ENCODE measurements around the gene OTOP3.
"Not testable (repeated sequence)": the region's sequence is repeated elsewhere in the genome, so short reads cannot be mapped to it uniquely, and the experiment has no call there.

OTOP3 gene

DNA sequence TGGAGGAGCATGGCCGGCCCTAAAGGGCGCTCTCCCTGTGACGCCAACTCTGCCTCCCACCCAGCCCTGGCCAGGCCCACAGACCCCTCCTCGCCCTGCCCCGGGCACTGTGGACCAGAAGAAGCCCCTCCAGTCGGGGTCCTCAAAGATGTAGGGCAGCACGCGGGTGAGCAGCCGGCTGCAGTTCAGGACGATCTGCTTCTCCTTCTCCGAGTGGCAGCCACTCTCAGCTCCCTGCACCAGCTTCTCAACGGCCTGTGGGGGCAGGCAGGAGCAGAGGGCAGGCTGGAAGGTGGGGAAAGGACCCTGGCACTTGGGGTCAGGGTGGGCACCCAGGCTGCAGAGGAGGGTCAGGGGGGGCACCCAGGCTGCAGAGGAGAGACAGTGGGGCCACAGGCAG is 28.0 kb downstream of the OTOP3 start:
- DNase-seq, result no peak

DNA sequence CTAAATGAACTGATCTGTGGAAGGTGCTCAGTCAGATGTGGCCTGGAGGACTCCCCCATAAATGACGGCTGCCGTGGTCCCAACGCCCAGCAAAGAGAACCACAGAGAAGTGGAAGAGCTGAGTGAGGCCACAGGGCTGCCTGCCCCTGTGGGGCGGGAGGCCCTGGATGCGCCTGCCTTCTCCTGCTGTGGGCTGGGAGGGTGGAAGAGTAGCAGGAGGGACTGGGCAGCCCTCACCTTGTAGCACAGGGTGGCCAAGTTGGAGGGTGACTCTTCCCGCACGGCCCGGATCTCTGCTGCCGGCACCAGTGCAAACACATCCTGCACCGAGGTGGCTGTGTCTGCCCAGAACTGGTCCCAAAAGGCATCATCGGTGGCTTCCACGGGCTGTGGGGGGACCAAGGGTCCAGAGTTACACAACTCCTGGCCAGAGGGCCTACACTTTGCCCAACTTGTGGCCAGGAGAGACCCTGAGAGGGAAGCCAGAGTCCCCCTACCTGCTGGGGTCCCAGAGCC is 28.6 kb downstream of the OTOP3 start:
- DNase-seq, result no peak

DNA sequence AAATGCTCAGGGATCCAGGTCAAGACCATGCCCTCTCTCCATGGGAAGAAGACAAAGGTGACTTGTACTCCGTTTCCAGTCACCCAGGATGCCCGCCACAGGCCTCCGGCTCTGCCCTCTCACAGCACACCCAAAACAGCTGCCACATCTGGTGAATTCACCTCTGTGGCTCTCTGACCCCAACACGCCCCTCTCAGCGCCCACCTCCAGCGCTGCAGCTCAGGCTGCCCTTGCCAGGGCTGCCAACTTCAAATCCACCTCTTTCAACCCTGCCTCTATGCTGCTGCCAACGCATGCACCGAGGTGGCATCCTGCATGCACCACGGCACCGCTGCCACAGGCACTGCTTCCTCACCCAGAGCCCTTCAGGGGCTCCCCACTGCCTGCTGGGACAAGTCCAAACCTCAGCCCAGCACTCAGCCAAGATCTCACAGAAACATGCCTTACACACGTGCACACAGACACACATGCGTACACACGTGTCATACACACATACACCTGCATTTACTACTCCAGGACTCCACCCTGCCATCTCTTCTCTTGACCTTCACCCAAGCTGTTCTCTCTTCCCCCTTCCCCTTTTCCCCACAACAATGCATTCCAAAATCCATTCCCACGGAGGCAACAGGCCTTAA is 29.4 kb downstream of the OTOP3 start:
- DNase-seq, result no peak

DNA sequence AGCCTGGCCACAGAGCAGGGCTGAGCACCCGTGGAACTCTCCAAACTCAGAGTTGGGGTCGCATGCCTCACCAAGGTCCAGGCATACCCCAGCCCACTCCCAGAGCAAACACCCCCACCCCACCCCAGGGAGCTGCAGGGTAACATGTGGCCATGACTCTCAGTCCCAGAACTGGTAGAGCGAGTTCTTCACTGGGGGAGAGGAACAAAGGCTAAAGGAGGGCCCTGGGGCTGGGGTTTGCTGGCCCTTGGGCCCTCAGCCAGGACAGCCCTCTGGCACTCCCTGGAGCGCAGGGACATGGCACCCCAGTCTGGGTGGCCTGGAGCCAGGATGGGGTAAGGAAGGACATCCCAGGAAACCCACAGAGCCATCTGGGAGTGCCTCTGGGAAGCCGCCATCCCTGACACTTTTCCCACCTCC is 32.7 kb downstream of the OTOP3 start:
- no peak for DNase-seq

DNA sequence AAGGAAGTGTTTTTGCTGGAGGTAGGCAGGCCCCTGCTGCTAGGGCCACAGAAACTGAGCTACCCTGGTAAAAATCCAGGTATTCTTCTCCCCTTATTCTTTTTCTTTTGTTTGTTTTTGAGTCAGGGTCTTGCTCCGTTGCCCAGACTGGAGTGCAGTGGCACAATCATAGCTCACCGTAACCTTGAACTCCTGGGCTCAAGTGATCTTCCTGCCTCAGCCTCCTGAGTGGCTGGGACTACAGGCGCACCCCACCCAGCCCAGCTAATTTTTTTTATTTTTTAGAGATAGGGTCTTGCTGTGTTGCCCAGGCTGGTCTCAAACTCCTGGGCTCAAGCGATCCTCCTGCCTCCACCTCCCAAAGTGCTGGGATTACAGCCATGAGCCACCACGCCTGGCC is 33.8 kb downstream of the OTOP3 start:
- not testable (repeated sequence) for DNase-seq

DNA sequence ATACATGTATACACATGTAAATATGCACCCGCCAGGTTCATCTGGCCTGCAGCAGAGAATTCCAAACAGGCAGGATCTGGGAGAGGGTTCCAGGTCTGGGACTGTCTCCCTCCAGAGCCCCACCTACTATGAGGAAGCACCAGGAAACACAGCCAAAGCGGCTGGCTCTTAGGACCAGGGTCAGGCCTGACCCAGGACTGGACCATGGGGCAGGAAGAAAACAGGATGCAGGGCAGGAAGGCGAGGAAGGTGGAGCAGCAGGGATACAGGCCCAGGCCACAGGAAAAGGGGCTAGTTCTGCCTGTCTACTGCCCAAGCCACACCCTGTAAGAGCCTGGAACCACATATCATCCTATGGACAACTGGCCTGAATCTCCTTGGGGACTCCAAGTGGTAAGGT is 34.7 kb downstream of the OTOP3 start:
- no peak for DNase-seq

DNA sequence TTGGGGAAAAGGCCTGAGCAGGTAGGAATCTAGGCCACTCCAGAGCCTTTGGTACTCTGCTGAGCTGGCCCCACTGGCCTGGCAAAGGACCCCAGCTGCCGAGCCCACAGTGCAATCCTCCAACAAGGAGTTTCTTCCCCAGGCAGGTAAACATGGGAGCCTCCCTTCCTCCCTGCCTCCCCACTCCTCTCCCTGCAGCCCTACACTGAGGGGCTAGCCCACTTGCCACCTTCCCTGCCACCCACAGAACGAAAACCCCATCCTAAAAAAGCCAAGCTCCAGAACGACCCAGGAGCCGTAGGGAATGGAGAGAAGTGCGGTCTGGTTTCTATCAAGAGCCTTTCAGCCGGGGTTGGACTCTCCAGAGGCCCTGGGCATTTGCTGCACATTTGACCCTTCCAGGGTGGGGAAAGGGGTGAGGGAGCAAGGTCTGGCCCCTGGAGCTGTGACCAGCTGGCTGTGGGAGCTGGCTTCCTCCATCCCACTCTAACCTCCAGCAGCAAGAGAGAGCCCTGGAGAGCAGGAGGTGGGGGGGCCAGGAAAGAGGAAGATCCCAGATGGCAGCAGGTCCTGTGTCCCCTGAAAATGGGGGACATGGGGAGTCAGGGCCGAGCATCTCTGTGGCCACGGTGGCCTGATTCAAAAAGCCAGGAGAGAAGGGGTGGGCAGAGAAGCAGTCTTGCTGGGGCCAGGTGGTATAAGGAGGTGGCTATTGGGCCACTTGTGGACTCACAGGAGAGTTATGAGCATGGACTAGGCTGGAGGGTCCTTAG is 35.6 kb downstream of the OTOP3 start:
- DNase-seq, result no peak

DNA sequence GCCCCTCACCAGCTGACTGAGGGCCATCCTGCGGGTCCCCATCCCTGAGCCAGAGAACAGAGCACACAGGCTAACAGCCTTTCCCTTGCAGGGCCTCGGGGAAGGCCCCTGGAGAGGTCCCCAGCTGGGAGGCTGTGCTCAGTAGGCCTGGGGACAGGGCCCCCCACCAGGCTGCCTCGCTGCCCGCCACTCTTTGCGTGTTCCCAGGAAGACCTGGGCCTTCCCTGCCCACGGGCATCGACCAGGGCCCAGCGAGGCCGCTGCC is 36.1 kb downstream of the OTOP3 start:
- DNase-seq, result no peak

DNA sequence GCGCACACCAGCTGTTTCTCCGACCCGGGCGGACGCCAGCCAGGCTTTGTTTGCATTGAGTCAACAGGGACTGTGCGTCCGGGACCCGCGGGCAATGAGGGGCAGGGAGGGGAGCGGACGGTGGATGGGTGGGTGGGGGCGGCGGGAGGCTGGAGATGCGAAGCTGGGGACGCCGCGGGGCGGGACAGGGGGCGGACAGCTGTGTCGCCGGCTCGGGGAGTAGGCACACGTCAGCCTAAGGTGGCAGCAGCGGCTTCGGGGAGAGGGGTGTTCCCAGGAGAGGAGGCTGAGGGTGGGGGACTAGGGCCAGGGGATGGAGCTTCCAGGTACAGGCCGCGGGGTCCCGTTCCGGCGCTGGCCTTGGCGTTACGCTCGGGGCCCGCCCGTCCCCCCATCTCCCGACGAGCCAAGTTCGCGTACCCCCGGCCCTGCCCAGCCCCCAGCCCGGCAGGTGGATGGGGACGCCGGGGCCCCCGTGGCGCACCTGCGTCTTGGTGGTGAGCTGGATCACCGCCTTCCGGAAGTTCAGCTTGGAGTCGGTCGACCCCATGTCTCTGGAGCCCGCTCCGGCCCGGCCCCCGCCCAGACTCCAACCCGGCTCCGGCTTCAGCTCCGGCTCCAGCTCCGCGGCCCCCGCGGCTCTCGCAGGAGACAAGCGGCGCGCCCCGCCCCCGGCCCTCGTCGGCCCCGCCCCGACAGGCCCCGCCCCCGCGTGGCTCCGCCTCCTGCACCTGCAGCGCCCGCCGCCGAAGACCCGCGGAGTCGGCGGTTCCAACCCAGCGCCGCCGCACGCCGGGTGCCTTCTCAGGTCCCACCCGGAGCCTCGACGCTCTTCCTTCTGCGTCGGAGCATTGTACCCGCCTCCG is 36.6 kb downstream of the OTOP3 start, which contains the start of gene HID1:
Gene HID1, minus strand, starts transcription at position 653 of the 866 bp plus-strand sequence. Its CDS starts 103 bp downstream, at position 550.
- DNase-seq, result no peak

DNA sequence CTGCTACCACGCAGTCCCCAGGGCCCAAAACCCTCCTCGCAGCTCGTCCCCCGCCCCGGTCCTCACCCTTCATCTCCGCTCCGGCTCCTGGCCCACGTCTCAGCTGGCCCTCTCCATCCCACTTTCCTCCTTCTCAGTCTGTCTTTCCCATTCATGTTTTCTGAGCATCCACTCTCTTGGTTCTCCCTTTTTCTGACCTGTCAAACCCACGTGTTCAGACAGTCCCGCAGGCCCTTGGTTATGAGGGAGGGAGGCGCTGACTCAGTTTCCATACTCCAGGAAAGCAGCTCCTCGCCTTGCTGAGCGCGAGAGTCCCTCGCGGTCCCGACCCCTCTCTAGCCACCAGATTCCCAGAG is 37.3 kb downstream of the OTOP3 start:
- no peak for DNase-seq

DNA sequence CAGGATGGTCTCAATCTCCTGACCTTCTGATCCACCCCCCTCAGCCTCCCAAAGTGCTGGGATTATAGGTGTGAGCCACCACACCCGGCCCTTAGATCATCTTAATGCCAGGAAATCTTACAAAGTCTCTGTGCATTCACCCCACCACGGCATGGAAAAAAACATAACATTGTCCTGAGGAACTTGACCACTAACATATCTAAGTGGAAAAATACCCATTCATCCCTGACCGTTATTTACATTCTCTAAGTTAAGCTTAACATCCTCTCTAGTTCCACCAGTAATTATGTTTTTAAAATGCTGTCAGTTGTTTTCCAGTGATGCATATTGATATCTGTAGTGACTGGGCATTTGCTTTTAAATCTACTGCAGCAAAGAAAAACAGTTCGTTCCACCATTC is 40.2 kb downstream of the OTOP3 start:
- DNase-seq, result no peak

DNA sequence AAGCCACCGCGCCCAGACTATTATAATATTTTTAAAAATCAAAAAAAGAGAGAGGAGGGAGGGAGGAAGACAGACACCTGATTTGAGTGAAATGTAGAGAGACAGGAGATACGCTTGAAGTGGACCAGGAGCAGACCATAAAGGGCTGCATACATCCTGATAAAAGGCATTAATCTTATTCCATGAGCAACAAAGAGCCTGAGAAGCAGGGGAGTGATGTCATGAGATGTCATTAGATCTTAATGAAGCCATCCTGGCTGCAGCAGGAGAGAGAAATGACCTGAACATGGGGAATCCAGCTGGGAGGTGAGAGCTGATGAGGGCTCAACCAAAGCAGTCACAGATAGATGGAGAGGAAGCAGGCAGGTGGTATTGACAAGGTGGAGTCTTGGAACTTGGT is 42.1 kb downstream of the OTOP3 start:
- no peak for DNase-seq

DNA sequence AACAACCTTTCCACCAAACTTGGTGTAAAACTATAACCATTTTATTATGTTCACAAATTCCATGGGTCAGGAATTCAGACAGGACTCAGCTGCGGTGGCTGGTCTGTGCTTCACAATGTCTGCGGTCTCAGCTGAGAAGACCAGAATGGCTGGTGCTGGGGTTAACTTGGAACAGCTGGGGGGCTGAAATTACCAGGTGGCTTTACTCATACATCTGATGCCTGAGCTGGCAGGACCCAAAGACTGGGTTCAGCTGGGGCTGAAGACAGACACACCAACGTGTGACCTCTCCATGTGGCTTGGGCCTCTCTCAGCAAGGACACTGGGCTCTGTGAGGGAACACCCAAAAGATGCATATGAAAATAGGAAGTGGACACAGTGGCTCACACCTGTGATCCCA is 42.5 kb downstream of the OTOP3 start:
- DNase-seq, result no peak

DNA sequence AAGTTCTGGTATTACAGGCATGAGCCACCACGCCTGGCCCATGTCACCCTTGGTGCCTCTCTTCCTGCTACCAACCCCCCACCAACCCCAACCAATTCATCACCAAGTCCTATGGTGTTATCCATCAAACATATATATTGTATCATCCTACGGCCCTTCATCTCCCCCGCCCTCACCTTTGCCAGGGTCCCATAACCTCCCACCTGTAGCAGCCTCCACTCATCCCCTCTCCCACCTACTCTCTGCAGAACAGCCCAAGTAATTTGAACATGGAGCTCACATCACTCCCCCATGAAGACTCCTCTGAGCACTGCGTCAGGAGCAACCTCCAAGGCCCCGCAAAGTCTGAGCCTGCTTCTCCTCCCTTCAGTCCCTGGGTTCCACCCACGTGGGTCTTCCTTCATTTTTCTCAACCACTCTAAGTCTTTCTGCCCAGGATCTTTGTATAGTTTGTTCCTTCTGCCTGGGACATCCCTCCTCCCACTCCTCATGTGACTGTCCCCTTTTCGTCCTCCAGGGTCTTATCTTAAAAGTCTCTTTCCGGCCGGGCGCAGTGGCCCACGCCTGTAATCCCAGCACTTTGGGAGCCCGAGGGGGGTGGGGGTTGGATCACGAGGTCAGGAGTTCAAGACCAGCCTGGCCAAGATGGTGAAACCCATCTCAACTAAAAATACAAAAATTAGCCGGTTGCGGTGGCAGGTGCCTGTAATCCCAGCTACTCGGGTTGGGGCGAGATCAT is 43.9 kb downstream of the OTOP3 start:
- DNase-seq, result no peak

DNA sequence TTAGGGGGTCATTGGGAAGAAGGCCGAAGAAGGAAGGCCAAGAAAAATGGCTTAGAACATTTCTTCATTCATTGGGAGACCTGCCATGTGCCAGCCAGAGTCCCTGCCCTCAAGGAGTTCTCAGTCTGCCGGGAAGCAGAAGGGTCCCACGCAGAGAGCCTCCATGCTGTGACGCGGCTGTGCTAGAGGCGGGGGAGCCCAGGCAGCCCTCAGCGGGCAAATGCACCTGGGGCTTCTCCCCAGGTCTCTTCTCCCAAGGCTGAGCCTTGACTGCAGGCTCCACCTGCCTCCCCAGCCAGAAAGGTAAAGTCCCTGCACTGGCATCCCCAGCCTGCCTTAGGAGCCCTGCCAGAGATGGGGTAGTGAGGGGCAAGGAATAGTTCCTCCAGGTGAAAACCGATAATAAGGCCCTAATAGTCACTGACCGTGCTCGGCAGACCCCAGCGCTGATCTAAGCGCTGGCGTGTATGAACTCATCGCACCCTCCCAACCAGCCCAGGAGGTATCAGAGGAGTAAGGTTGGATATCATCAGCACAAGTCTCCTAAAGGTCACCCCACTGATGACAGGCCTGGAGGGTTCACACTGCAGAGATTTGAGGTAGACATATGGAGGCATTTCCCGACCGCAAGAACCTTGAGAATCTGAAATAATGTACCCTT is 45.8 kb downstream of the OTOP3 start:
- DNase-seq, result no peak

DNA sequence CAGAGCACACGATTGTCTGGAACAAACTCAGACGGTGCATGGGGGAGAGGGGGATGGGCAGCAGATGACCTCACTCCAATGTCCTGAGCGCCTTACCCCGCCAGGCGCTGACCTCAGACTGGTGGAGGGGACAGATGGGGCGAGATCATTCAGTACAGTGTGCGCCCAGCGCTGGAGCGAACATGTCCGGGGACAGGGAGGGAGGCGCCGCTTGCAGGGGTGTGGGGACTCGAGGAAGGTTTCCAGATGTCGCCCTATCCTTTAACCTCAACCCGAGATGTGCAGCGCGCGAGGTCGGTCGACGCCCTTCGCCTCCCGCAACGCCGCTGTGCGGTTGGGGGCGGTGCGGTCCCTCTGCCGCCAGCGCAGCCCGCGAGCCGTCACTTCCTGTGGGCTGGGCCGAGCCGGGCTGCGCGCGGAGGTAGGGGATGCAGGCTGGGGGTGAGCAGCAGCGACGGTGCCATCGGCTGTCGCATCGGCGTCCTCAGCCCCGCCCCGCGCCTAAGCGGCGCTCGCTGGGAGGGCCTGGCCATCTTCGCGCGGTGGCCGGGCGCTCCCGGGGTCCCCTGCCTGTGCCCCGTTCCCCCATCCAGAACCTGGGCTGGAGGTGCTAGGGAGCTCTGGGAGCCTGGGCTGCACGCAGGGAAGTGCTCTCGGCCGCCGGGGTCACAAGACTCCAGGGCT is 46.4 kb downstream of the OTOP3 start:
- DNase-seq, result peak; percentile 83

DNA sequence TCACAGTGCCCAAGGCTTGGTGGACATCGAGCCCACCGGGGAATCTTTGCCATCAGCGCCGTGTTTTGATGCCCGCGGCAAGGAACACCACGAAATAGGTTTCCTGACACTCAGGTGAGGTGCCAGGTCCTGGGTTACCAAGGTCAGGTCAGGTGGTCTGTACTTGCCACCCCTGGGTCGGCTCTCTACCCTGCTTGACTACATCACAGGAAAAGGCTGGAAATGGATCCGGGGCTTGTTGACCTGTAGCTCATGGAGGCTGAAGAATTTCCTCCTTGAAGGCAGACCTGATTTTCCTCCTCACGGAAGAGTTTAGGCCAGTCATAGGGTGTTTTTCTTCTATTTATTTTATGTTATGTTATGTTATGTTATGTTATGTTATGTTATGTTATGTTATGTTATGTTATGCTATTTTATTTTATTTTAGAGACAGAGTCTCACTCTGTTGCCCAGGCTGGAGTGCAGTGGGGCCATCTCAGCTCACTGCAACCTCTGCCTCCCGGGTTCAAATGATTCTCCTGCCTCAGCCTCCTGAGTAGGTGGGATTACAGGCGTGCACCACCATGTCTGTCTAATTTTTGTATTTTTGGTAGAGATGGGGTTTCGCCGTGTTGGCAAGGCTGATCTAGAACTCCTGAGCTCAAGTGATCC is 47.1 kb downstream of the OTOP3 start:
- not testable (repeated sequence) for DNase-seq

DNA sequence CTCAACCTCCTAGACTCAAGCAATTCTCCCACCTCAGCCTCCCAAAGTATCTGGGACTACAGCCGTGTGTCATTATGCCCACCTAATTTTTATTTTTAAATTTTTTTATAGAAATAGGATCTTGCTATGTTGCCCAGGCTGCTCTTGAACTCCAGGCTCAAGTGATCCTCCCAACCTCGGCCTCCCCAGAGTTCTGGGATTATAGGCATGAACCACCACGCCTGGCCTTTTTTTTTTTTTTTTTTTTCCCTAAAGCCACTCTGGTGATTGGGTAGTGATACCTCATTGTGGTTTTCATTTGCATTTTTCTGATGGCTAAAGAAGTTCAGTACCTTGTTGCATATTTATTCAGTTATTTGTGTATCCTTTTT is 50.5 kb downstream of the OTOP3 start:
- no peak for DNase-seq

DNA sequence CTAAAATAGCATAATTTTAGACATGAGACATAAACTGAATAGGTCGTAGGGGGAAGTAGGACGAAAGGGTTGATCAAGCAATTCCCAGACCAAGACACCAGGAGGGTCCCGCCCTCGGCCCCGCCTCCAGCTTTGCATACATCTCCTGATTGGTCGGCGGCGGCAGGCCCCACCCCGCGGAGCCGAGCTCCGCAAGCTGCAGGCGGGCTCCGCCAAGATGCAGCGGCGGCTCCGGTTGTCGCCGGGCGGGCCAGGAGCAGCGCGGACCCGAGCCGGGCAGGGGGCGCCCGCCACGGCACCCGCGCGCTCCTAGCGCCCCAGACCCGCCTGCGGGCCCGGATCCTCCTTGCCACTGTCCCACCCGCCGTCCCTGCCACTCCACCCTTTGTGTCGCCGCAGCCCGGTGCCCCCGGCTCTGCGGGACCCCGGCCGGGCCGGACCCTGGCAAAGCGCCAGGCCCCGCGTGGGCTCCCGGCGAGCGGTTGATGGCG is 51.8 kb downstream of the OTOP3 start, which contains the start of gene CDR2L:
Gene CDR2L, plus strand, starts transcription at position 215 of the 491 bp plus-strand sequence. CDS start 412 bp downstream, outside the sequence.
- peak; percentile 88 for DNase-seq

DNA sequence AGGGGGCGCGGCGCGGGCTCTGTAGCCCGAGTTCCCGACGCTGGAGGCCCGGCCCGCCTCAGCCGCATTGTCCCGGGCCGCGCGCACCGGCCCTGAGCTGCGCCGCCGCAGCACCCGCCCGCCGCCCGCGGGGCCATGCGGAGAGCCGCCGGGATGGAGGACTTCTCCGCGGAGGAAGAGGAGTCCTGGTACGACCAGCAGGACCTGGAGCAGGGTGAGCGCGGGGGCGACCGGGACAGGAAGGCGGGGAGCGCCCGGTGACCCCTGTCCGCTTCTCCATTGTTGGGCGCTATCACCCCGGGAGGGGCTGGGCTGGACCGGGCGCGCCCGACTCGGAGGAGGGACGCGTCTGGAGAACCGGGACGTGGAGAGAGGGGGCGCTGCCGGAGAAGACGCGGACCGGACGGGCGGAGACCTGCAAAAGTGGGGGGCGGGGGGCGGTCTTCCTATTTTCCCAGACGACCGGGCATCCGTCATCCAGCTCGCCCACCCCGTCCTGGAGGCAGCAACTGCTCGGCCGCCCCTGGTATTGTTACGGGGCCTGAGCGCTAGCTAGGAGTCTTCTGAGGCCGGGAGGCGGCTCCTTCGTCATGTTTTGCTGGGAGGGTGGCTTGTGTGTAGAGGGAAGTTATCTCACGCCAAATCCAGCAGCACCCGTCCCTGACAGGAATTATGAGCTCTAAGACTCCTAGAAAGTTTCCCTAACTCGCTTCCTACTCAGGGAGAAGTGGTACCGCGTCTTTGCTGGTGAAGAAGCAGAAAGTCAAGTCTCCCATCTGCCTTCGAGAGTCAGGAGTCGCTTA is 52.4 kb downstream of the OTOP3 start:
- no peak for DNase-seq
